Adipose tissue (tissue), 3 donors: ENCODE results near the gene UNC5C. TPM values are rescaled to one million over a fixed set of nuclear protein-coding genes. Genes with fewer than 3 reads are reported as not detected.
"Not testable (repeated sequence)": the region's sequence is repeated elsewhere in the genome, so short reads cannot be mapped to it uniquely, and the experiment has no call there.

Source experiments
- H3K27ac ChIP-seq: one replicate; pipeline ENCODE4 v1.5.1; 2013; ENCODE audit warnings: low read depth, low read length
- WGBS, 3 donors: extraction: QIAGEN DNeasy Blood & Tissue Kit; methylation state at CpG; one replicate each; pipeline ENCODE4 v1.1.7; 2013; 5-methylcytosine and 5-hydroxymethylcytosine counted together
- polyA plus RNA-seq, 3 donors: library from polyadenylated mRNA; stranded (reverse); fragments of 200-250 nt; gene quantifications; one replicate each; pipeline ENCODE4 v1.2.3, GENCODE V29; 2013
- donor health status: healthy with polysubstance abuse.
- donor health status: Bipolar disorder and iron deficiency.
- donor health status: healthy.

UNC5C gene
- polyA plus RNA-seq, 3 donors = 0.15 to 2.6 (median 0.67) TPM

DNA sequence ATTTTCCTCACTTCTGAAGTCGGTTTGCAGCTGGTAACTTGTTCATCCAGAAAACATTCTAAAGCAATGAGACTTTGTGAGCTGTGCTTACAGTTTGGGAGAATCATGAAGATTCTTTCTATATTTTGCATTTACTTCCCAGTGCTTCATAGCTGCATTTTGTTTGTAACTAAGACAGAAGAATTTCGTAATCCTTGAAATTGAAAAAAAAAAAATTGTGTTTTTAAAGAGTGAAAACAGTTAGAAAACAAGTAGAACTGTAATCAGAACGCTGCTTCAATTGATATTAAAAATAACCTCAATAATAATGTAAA lies 392.4 kb downstream of the UNC5C start:
- WGBS, 3 donors = 32 to 35% (median 34%) methylated on average over 3 of the region's 3 CpGs
- H3K27ac ChIP-seq = no peak overlapping the region

DNA sequence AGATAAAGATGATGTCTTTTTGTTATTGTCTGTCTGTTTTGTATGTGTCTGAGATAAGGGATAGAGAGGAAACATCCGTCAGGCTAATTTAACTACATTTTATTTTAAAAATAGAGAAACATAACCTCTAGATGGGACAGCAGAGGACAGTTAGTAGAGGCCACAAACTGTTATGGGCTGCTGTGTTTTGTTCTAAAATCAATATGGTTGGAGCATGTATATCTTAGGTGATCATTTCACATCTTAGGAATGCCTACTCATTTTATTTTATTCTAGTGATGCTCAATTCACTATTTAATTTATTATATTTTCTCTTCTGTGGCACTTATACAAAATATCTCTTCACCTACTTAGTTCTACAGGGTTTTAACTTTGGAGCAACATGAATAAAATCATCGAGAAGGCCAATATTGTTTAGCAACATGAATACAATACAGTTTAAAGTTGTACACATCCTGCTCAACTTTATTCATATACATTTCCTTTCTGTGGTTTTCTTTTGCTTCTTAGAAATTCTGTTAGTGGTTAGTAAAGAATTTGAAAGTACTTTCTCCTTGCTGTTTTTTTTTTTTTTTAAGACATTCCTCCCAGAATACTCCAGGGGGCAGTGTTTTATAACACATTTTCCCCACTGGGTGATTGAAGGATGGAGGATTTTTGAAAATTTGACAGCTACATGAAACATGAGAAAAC lies 392.9 kb downstream of the UNC5C start:
- 66 to 78% (median 70%) methylated on average over 2 of the region's 2 CpGs for WGBS, 3 donors
- H3K27ac ChIP-seq = no peak overlapping the region

DNA sequence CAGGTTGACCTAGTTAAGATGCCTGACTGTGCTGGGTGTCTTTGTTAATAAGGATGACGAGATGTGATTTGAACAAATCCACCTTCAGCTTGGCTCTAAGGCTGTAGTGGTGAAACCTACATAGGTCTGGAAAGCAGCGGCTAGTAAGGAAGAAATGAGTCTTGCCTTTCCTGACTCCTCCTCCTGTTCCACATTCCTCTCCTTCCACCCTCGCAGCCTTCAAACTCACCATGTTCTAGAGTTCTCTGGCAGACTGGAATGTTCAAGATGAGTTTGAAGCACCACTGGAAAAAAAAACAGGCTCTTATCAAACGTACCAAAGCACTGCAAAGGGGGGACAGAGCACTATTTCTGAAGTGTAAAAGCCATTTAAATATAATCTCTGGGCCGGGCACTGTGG lies 395.6 kb downstream of the UNC5C start:
- H3K27ac ChIP-seq = no peak overlapping the region
- WGBS, 3 donors = 72 to 80% (median 78%) methylated on average over 5 of the region's 5 CpGs

DNA sequence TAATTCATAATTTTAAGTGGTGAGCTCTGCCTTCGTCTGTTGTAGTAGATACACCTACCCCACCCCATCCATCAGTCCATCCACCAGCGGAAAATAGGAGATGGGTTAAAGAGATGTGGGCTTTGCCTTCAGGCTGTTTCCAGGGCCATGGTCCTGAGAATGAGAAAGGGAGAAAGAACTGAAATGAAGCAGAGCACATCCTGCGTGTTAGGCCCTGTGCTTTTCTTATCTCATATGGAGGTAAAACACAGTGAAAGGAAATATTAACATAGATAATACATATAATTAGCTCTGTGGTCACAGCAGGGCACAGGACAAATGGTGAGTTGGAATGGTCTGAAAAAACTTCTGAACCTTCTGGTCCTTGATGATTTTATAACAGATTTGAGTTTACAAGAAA lies 397.5 kb downstream of the UNC5C start:
- no peak overlapping the region for H3K27ac ChIP-seq
- WGBS, 3 donors = 84 to 93% (median 86%) methylated on average over 3 of the region's 3 CpGs

DNA sequence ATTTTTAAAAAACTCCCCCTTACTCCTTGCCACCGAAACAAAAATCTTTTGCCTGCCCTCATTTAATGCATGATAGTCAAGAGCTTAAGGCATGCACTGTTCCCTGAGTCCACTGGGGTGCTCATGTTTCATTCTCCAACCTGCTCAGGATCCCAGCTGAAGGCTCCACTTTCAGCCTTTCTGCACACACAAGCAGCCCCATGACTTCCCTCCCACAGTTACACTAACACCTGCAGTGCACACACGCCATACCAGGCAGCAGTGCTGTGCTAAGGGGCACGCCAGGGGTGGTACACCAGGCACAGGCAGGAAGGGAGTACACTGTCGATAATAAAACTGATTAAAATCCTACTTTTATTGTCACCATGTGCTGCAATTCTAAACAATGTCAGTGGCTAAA lies 405.8 kb downstream of the UNC5C start:
- no peak overlapping the region for H3K27ac ChIP-seq
- WGBS, 3 donors = 73 to 88% (median 78%) methylated on average over 4 of the region's 4 CpGs

DNA sequence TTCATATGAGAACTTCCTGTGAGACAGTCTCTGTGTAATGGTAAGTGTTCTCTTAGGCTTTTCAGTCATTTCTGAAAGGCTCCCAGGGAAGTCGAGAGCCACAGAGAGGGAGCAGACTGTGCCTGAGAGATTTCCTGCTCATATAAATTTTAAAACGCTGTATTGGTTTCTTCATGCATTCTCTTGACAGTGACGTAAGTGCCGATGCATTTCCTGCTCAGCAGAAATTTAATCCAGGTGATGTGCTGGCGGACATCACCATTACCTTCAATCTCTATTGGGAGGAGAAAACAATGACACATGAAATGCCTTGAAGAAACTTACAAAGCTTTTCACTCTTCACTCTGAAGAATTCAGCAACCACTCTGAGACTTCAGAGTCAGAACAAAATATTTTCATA lies 407.4 kb downstream of the UNC5C start:
- H3K27ac ChIP-seq = no peak overlapping the region
- 57 to 79% (median 69%) methylated on average over 5 of the region's 5 CpGs for WGBS, 3 donors

DNA sequence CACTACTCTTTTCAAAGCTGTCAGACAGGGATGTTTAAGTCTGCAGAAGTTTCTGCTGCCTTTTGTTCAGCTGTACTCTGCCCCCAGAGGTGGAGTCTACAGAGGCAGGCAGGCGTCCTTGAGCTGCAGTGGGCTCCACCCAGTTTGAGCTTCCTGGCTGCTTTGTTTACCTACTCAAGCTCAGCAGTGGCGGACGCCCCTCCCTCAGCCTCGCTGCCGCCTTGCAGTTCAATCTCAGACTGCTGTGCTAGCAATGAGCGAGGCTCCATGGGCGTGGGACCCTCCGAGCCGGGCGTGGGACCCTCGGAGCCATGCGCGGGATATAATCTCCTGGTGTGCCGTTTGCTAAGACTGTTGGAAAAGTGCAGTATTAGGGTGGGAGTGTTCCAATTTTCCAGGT lies 409.3 kb downstream of the UNC5C start:
- H3K27ac ChIP-seq = not testable (repeated sequence)
- WGBS, 3 donors = 89 to 95% (median 94%) methylated on average over 14 of the region's 14 CpGs

DNA sequence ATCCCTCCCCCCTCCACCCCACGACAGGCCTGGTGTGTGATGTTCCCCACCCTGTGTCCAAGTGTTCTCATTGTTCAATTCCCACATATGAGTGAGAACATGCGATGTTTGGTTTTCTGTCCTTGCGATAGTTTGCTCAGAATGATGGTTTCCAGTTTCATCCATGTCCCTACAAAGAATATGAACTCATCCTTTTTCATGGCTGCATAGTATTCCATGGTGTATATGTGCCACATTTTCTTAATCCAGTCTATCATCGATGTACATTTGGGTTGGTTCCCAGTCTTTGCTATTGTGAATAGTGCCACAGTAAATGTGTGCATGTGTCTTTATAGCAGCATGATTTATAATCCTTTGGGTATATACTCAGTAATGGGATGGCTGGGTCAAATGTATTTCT lies 414.8 kb downstream of the UNC5C start:
- not testable (repeated sequence) for H3K27ac ChIP-seq
- whole genome bisulfite sequencing, 3 donors = 96 to 98% (median 98%) methylated on average over 4 of the region's 4 CpGs

DNA sequence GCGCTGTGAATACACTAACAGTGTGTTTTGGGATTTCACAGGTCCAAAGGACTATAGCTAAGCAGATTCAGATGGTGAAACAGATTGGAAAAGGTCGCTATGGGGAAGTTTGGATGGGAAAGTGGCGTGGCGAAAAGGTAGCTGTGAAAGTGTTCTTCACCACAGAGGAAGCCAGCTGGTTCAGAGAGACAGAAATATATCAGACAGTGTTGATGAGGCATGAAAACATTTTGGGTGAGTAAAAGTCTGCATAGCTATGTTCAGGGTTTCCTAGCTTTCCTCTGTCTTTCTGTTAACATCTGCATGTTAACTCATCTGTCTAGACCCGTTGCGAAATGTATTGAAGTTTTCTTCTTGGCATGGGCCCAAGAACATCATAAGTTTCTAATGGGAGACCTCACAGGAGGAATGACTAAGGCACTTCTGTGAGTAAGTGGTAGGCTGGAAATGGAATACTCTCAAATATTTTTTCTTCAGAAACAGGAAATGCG lies 418.9 kb downstream of the UNC5C start:
- no peak overlapping the region for H3K27ac ChIP-seq
- 32 to 62% (median 35%) methylated on average over 7 of the region's 7 CpGs for WGBS, 3 donors

DNA sequence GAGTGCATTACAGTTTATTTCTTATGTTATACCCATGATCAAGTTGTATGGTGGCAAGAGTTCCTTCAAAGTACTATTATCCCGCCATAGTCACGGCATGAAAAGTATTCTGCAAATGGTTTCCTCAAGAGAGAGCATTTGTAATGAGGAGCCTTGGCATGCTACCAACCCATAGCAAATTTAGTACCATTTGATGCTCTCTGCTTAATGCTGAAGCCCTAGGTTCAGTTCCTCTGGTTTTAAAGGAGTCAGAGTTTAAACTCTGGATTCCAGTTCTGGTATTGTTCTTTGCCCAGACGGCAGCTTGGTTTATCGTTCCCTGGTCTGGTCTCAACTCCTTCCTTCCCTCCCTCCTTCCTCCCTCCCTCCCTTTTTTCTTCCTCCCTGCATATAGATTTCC lies 419.7 kb downstream of the UNC5C start:
- WGBS, 3 donors = 49 to 75% (median 59%) methylated on average over 4 of the region's 4 CpGs
- H3K27ac ChIP-seq = no peak overlapping the region

DNA sequence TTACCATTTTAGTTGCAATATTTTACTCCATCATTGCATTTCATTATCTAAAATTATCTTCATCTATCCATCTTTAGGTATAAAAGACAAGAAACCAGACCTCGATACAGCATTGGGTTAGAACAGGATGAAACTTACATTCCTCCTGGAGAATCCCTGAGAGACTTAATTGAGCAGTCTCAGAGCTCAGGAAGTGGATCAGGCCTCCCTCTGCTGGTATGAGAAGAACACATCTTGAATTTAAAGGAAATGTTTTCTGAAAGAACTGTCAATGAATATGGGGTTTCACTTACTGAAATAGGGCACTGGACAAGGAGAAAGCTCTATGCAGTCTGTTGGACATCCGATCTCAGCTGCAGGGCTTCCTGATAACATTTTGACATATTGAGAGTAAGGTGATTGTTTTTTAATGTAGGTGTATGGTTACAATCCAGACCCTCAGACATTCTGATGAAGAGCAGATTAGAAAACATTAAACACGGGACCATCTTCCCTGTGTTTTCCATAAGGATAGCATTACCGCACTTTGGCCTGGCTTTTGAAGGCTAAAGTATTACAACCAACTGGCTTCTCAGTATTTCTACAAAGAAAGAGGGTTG lies 423.8 kb downstream of the UNC5C start:
- 53 to 64% (median 55%) methylated on average over 4 of the region's 4 CpGs for WGBS, 3 donors
- H3K27ac ChIP-seq = no peak overlapping the region

DNA sequence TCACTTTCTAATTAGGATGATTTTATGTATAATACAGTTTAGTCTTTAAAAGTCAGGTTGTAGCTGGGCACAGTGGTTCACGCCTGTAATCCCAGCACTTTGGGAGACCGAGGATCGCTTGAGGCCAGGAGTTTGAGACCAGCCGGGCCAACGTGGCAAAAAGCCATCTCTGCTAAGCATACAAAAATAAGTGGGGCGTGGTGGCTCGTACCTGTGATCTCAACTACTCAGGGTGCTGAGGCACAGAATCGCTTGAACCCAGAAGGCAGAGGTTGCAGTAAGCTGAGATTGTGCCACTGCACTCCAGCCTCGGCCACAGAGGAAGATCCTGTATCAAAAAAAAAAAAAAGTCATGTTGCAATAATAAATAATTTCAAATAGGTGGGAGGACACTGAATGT lies 426.8 kb downstream of the UNC5C start:
- WGBS, 3 donors = 80 to 86% (median 85%) methylated on average over 9 of the region's 9 CpGs
- H3K27ac ChIP-seq = no peak overlapping the region

DNA sequence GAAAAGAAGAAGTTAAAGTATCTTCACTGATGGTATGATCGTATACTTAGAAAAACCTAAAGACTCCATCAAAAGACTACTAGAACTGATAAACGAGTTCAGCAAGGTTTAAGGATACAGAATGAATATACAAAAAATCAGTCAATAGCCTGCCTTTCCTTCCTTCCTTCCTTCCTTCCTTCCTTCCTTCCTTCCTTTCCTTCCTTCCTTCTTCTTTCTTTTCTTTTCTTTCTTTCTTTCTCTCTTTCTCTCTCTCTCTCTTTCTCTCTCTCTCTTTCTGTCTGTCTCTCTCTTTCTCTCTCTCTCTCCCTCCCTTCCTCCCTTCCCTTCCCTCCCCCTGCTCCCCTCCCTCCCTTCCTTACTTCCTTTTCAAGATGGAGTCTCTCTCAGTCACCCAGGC lies 428.3 kb downstream of the UNC5C start:
- no peak overlapping the region for H3K27ac ChIP-seq
- WGBS, 3 donors = 84 to 90% (median 85%) methylated on average over 2 of the region's 2 CpGs

DNA sequence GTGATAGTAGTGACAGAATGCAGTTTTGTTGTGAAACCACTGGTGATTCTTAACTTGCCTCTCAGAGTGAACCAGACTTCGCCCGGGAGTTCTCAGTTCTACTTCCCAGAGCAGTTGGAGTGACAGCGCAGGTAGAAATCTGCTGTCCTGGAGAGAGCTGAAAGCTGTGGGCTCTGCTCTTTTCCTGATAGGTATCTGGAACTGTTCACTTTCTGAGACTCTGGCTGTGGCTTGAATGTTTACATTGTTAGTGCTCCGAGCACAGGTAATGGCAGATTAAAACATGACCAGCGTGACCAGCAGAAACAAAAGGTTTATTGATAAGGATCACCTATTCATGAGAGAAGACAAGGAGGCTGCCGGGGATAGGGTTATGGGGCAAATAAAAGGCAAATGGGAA lies 430.3 kb downstream of the UNC5C start:
- no peak overlapping the region for H3K27ac ChIP-seq
- 29 to 76% (median 59%) methylated on average over 6 of the region's 6 CpGs for WGBS, 3 donors

DNA sequence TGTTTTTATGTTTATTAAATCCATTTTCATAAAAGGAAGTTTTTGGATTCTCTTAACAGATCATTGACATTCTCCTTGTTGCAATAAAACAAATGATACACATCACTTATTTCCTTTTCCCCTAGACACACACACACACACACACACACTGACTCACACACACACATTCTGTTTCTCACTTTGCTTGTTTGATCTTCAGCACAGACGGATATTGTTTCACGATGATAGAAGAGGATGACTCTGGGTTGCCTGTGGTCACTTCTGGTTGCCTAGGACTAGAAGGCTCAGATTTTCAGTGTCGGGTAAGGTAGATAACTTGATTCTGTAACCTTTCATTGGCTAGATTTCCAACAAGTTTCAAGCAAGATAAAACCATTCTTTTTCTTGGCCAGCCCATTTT lies 434.3 kb downstream of the UNC5C start:
- 72 to 85% (median 78%) methylated on average over 3 of the region's 3 CpGs for WGBS, 3 donors
- H3K27ac ChIP-seq = no peak overlapping the region
